Activated CD4-positive, alpha-beta T cell treated with anti-CD3 and anti-CD28 coated beads, Interleukin-2, amount 10 ng/mL, durations not matched to agents 7 days and 5 days (primary cell): Measurements from ENCODE around the gene ST8SIA6. TPM values are rescaled to one million over a fixed set of nuclear protein-coding genes. Genes with fewer than 3 reads are reported as not detected.

ENCODE experiments used
- CTCF ChIA-PET: fragments of 350-600 bp; sonication (Branson Sonifier 250); formaldehyde crosslinking; loops from one replicate; lab custom pipeline; 2021; ENCODE audit warnings: antibody characterized with exemption; lab: Charles Lee
- POLR2A ChIA-PET: fragments of 350-600 bp; sonication (Branson Sonifier 250); formaldehyde crosslinking; loops from one replicate; lab custom pipeline; 2021; ENCODE audit warnings: antibody characterized with exemption; lab: Charles Lee
- DNase-seq: peaks from one replicate; pipeline ENCODE4 v3.0.0-alpha.2; 2020
- H3K27ac Mint-ChIP-seq: one replicate; pipeline ENCODE4 v1.8.0; 2021; ENCODE audit warnings: mild to moderate bottlenecking, moderate library complexity, mixed read lengths
- H3K27me3 Mint-ChIP-seq: one replicate; pipeline ENCODE4 v1.8.0; 2021; ENCODE audit warnings: mixed read lengths
- H3K36me3 Mint-ChIP-seq: one replicate; pipeline ENCODE4 v1.8.0; 2021; ENCODE audit warnings: low read depth, mixed read lengths
- H3K4me1 Mint-ChIP-seq: one replicate; pipeline ENCODE4 v1.8.0; 2021; ENCODE audit warnings: mixed read lengths
- H3K4me3 Mint-ChIP-seq: one replicate; pipeline ENCODE4 v1.8.0; 2021; ENCODE audit warnings: mild to moderate bottlenecking, moderate library complexity, mixed read lengths
- H3K9me3 Mint-ChIP-seq: one replicate; pipeline ENCODE4 v1.8.0; 2021; ENCODE audit warnings: mixed read lengths
- total RNA-seq, 2 experiments: library from RNA; stranded (reverse); gene quantifications; one replicate each; pipeline ENCODE4 v1.2.3, GENCODE V29; 2021

The ST8SIA6 gene
- total RNA-seq, 2 experiments from 2014 or later, result 0.15 to 0.20 TPM

GRCh38 chr10:17474595-17475323, 20.4 kb upstream of the ST8SIA6 start:
- Mint-ChIP-seq H3K4me1 (peaks cover 4% of the 10 kb centered on the region), H3K4me3 (no peak overlapping the region), H3K27ac (no peak overlapping the region), H3K9me3 (peaks cover 6% of the 10 kb centered on the region), H3K36me3 (no peaks in the 10 kb centered on the region), H3K27me3 (peaks cover 35% of the 10 kb centered on the region)
- POLR2A ChIA-PET, result no interaction called here
- DNase-seq, result no peak
- CTCF ChIA-PET, result no interaction called here

GRCh38 chr10:17473228-17473950, 19.0 kb upstream of the ST8SIA6 start:
- Mint-ChIP-seq H3K27me3 (peaks cover 37% of the 10 kb centered on the region), H3K4me3 (no peak overlapping the region), H3K27ac (no peak overlapping the region), H3K9me3 (peaks cover 6% of the 10 kb centered on the region), H3K4me1 (peaks cover 4% of the 10 kb centered on the region), H3K36me3 (no peaks in the 10 kb centered on the region)
- CTCF ChIA-PET, result interaction anchor here (1.6 kb wide), 1 partner anchor 11 kb away, joined by 3 read pairs; no protein-coding TSS in a partner anchor
- POLR2A ChIA-PET, result no interaction called here
- DNase-seq, result no peak

GRCh38 chr10:17472481-17473227, 18.3 kb upstream of the ST8SIA6 start:
- H3K27ac Mint-ChIP-seq, result no peak overlapping the region
- peaks cover 4% of the 10 kb centered on the region for H3K4me1 Mint-ChIP-seq
- H3K4me3 Mint-ChIP-seq, result no peak overlapping the region
- H3K36me3 Mint-ChIP-seq, result no peaks in the 10 kb centered on the region
- H3K9me3 Mint-ChIP-seq, result peaks cover 6% of the 10 kb centered on the region
- ChIA-PET CTCF (interaction anchor here (1.6 kb wide), 1 partner anchor 12 kb away, joined by 3 read pairs; no protein-coding TSS in a partner anchor), POLR2A (no interaction called here)
- peaks cover 33% of the 10 kb centered on the region for H3K27me3 Mint-ChIP-seq
- no peak for DNase-seq

GRCh38 chr10:17470246-17470645, 15.9 kb upstream of the ST8SIA6 start:
- peaks cover 6% of the 10 kb centered on the region for H3K9me3 Mint-ChIP-seq
- H3K27me3 Mint-ChIP-seq, result peaks cover 23% of the 10 kb centered on the region
- DNase-seq, result no peak
- H3K4me3 Mint-ChIP-seq, result no peak overlapping the region
- CTCF ChIA-PET, result interaction anchor here (0.7 kb wide), 1 partner anchor 75 kb away, joined by 3 read pairs; no protein-coding TSS in a partner anchor
- no peak overlapping the region for H3K27ac Mint-ChIP-seq
- POLR2A ChIA-PET, result no interaction called here
- H3K36me3 Mint-ChIP-seq, result no peaks in the 10 kb centered on the region
- H3K4me1 Mint-ChIP-seq, result peaks cover 4% of the 10 kb centered on the region

GRCh38 chr10:17465328-17466125, 11.1 kb upstream of the ST8SIA6 start:
- no peak overlapping the region for H3K4me3 Mint-ChIP-seq
- H3K4me1 Mint-ChIP-seq, result no peaks in the 10 kb centered on the region
- CTCF ChIA-PET, result no interaction called here
- H3K27me3 Mint-ChIP-seq, result peaks cover 28% of the 10 kb centered on the region
- DNase-seq, result no peak
- H3K9me3 Mint-ChIP-seq, result peaks cover 5% of the 10 kb centered on the region
- POLR2A ChIA-PET, result interaction anchor here (0.6 kb wide), 1 partner anchor 11 kb away, joined by 3 read pairs; the partner anchor contains the start of gene ST8SIA6
- no peaks in the 10 kb centered on the region for H3K36me3 Mint-ChIP-seq
- H3K27ac Mint-ChIP-seq, result no peak overlapping the region

- Mint-ChIP-seq H3K4me3 (no peak overlapping the region), H3K36me3 (no peaks in the 10 kb centered on the region), H3K27ac (no peak overlapping the region), H3K4me1 (no peaks in the 10 kb centered on the region), H3K27me3 (peaks cover 27% of the 10 kb centered on the region), H3K9me3 (no peaks in the 10 kb centered on the region)
- CTCF ChIA-PET, result no interaction called here
- POLR2A ChIA-PET, result no interaction called here
- DNase-seq, result no peak
Measured at GRCh38 chr10:17464545-17464944, 10.2 kb upstream of the ST8SIA6 start.

- Mint-ChIP-seq H3K27me3 (peaks cover 30% of the 10 kb centered on the region), H3K36me3 (no peaks in the 10 kb centered on the region), H3K9me3 (no peaks in the 10 kb centered on the region), H3K4me3 (no peak overlapping the region), H3K4me1 (no peaks in the 10 kb centered on the region), H3K27ac (no peak overlapping the region)
- POLR2A ChIA-PET, result no interaction called here
- CTCF ChIA-PET, result no interaction called here
- DNase-seq, result no peak
Measured at GRCh38 chr10:17460756-17461155, 6.4 kb upstream of the ST8SIA6 start.

- CTCF ChIA-PET, result no interaction called here
- peaks cover 20% of the 10 kb centered on the region for H3K4me1 Mint-ChIP-seq
- DNase-seq, result no peak
- POLR2A ChIA-PET, result no interaction called here
- H3K27ac Mint-ChIP-seq, result no peak overlapping the region
- H3K9me3 Mint-ChIP-seq, result no peaks in the 10 kb centered on the region
- no peak overlapping the region for H3K4me3 Mint-ChIP-seq
- peaks cover 43% of the 10 kb centered on the region for H3K27me3 Mint-ChIP-seq
- no peaks in the 10 kb centered on the region for H3K36me3 Mint-ChIP-seq
Measured at GRCh38 chr10:17457083-17457482, 2.7 kb upstream of the ST8SIA6 start.

- Mint-ChIP-seq H3K27me3 (peaks cover 52% of the 10 kb centered on the region), H3K4me1 (peaks cover 20% of the 10 kb centered on the region), H3K9me3 (no peaks in the 10 kb centered on the region), H3K4me3 (no peak overlapping the region), H3K27ac (no peak overlapping the region), H3K36me3 (no peaks in the 10 kb centered on the region)
- CTCF ChIA-PET, result no interaction called here
- POLR2A ChIA-PET, result no interaction called here
- DNase-seq, result no peak
Measured at GRCh38 chr10:17456032-17456548, 1.7 kb upstream of the ST8SIA6 start.

- H3K36me3 Mint-ChIP-seq, result peaks cover under 1% of the 10 kb centered on the region
- H3K27me3 Mint-ChIP-seq, result peaks cover 56% of the 10 kb centered on the region
- H3K4me1 Mint-ChIP-seq, result peaks cover 20% of the 10 kb centered on the region
- H3K9me3 Mint-ChIP-seq, result peaks cover 1% of the 10 kb centered on the region
- CTCF ChIA-PET, result no interaction called here
- DNase-seq, result no peak
- H3K4me3 Mint-ChIP-seq, result peak overlapping the region; percentile 74
- peak overlapping the region; percentile 58 for H3K27ac Mint-ChIP-seq
- POLR2A ChIA-PET, result no interaction called here
Measured at GRCh38 chr10:17455015-17455520, 673 bp upstream of the ST8SIA6 start.

GRCh38 chr10:17453373-17454091, 863 bp downstream of the ST8SIA6 start:
- Mint-ChIP-seq H3K27me3 (peaks cover 62% of the 10 kb centered on the region), H3K9me3 (peaks cover 10% of the 10 kb centered on the region), H3K27ac (peak overlapping the region; percentile 66), H3K4me1 (peaks cover 20% of the 10 kb centered on the region), H3K36me3 (peaks cover 6% of the 10 kb centered on the region), H3K4me3 (peak overlapping the region; percentile 79)
- CTCF ChIA-PET, result interaction anchor here (0.6 to 0.9 kb wide), 3 partner anchors 9 to 175 kb away, joined by 3 to 4 read pairs (median 3); no protein-coding TSS in a partner anchor
- DNase-seq, result peak; percentile 18
- POLR2A ChIA-PET, result interaction anchor here (1.0 kb wide), 1 partner anchor 25 kb away, joined by 3 read pairs; no protein-coding TSS in a partner anchor
